WTC11 (cell line): ENCODE data around the gene ZFYVE1.

Experiments used
- ATF3 ChIP-seq: sonication (generic); formaldehyde crosslinking; conservative IDR thresholded peaks from 2 replicates; pipeline ENCODE4 v1.8.1; 2022; ENCODE audit warnings: mild to moderate bottlenecking, missing genetic modification reagents
- CBFB ChIP-seq: sonication (generic); formaldehyde crosslinking; IDR thresholded peaks from 2 replicates; pipeline ENCODE4 v1.8.1; 2022; ENCODE audit warnings: mild to moderate bottlenecking, low read depth, missing genetic modification reagents
- CTCF ChIP-seq: fragments of 200-600 bp; IDR thresholded peaks from 2 replicates; pipeline ENCODE4 v1.8.0; 2022; ENCODE audit warnings: antibody characterized with exemption
- ZNF263 ChIP-seq: sonication (generic); formaldehyde crosslinking; IDR thresholded peaks from 2 replicates; pipeline ENCODE4 v1.8.1; 2022; ENCODE audit warnings: low read depth, mild to moderate bottlenecking, moderate library complexity, missing genetic modification reagents
- ZSCAN18 ChIP-seq: fragments of 250-450 bp; sonication (Bioruptor Pico); IDR thresholded peaks from 2 replicates; pipeline ENCODE4 v2.1.2; 2022; ENCODE audit warnings: mild to moderate bottlenecking, moderate library complexity
- TF ChIP-seq, protein P1 (sequence below): sonication (generic); formaldehyde crosslinking; conservative IDR thresholded peaks from 2 replicates; pipeline ENCODE4 v1.8.1; 2023; ENCODE audit warnings: mild to moderate bottlenecking, low read depth, missing genetic modification reagents, moderate library complexity
- TF ChIP-seq, protein P2 (sequence below): sonication (generic); formaldehyde crosslinking; IDR thresholded peaks from 2 replicates; pipeline ENCODE4 v1.8.1; 2023; ENCODE audit warnings: mild to moderate bottlenecking, missing genetic modification reagents

- TF ChIP-seq ZNF263, result no peak
- no peak for TF ChIP-seq CTCF
- TF ChIP-seq, protein P1, sequence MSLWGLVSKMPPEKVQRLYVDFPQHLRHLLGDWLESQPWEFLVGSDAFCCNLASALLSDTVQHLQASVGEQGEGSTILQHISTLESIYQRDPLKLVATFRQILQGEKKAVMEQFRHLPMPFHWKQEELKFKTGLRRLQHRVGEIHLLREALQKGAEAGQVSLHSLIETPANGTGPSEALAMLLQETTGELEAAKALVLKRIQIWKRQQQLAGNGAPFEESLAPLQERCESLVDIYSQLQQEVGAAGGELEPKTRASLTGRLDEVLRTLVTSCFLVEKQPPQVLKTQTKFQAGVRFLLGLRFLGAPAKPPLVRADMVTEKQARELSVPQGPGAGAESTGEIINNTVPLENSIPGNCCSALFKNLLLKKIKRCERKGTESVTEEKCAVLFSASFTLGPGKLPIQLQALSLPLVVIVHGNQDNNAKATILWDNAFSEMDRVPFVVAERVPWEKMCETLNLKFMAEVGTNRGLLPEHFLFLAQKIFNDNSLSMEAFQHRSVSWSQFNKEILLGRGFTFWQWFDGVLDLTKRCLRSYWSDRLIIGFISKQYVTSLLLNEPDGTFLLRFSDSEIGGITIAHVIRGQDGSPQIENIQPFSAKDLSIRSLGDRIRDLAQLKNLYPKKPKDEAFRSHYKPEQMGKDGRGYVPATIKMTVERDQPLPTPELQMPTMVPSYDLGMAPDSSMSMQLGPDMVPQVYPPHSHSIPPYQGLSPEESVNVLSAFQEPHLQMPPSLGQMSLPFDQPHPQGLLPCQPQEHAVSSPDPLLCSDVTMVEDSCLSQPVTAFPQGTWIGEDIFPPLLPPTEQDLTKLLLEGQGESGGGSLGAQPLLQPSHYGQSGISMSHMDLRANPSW, result no peak
- TF ChIP-seq, protein P2, sequence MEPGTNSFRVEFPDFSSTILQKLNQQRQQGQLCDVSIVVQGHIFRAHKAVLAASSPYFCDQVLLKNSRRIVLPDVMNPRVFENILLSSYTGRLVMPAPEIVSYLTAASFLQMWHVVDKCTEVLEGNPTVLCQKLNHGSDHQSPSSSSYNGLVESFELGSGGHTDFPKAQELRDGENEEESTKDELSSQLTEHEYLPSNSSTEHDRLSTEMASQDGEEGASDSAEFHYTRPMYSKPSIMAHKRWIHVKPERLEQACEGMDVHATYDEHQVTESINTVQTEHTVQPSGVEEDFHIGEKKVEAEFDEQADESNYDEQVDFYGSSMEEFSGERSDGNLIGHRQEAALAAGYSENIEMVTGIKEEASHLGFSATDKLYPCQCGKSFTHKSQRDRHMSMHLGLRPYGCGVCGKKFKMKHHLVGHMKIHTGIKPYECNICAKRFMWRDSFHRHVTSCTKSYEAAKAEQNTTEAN (CRISPR knock-in tag), result no peak
- TF ChIP-seq ATF3 (CRISPR knock-in tag), result no peak
- no peak for TF ChIP-seq ZSCAN18 (CRISPR knock-in tag)
- TF ChIP-seq CBFB (CRISPR knock-in tag), result no peak
These were observed 40.0 kb downstream of the ZFYVE1 start for GRCh38 chr14:72986857-72987256.
